ENCODE data around the gene CIRBP.

DNA sequence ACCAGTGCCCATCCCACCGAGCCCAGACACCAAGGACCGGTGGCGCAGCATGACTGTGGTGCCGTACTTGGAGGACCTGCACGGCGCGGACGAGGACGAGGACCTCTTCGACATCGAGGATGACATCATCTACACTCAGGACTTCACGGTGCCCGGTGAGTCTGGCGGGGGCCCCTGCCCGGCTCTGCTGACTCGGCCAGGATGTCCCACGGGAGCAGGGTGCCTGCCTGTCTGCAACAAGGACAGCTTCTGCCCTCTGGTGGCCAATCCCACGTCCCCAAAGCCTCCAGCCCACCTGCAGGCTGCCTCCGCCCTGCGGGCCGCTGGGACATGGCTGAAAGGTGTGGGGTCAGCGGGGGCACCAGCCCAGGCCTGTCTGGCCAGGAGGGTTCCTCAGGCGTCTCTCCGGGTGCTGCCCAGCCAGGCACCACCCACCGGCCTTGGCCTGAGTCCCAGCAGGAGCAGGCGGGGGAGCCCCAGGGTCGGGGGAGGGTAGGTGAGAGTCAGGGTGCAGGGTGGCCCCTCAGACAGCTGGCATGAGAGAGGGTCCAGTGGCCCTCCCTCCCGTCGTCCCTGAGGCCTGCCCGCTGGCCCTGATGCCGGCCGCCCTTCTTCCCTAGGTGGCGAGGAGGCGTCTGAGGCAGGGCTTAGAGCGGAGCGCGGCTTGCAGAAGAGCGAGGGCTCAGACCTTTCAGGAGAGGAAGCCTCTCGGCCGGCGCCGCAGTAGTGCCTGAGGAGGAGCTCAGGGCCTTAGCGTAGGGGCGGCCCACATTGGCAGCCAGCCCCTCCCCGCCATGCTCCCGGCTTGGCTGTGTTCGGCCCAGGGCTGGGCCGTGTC, 45.9 kb upstream of the CIRBP start:
- TF ChIP-seq, protein P1, sequence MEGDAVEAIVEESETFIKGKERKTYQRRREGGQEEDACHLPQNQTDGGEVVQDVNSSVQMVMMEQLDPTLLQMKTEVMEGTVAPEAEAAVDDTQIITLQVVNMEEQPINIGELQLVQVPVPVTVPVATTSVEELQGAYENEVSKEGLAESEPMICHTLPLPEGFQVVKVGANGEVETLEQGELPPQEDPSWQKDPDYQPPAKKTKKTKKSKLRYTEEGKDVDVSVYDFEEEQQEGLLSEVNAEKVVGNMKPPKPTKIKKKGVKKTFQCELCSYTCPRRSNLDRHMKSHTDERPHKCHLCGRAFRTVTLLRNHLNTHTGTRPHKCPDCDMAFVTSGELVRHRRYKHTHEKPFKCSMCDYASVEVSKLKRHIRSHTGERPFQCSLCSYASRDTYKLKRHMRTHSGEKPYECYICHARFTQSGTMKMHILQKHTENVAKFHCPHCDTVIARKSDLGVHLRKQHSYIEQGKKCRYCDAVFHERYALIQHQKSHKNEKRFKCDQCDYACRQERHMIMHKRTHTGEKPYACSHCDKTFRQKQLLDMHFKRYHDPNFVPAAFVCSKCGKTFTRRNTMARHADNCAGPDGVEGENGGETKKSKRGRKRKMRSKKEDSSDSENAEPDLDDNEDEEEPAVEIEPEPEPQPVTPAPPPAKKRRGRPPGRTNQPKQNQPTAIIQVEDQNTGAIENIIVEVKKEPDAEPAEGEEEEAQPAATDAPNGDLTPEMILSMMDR (IDR thresholded peaks at IDR 0.05), result peak; percentile 61
- no peak for TF ChIP-seq TAF1 (IDR thresholded peaks at IDR 0.05; ENCODE audit: borderline replicate concordance, low read depth, low read length)
- no peak for TF ChIP-seq ELF1 (IDR thresholded peaks at IDR 0.05)
- TF ChIP-seq NFIC (IDR thresholded peaks at IDR 0.05; ENCODE audit: borderline replicate concordance), result no peak
- TF ChIP-seq RAD21 (IDR thresholded peaks at IDR 0.05; ENCODE audit: low read length), result peak; percentile 39; the same call in 1 of the 2 replicates
- TF ChIP-seq JUND (IDR thresholded peaks at IDR 0.05), result no peak
- no peak for TF ChIP-seq POLR2AphosphoS5 (IDR thresholded peaks at IDR 0.05; ENCODE audit: low read depth, low read length)
- no peak for TF ChIP-seq SIN3A (IDR thresholded peaks at IDR 0.05; ENCODE audit: borderline replicate concordance, low read depth, low read length)
- TF ChIP-seq RFX5 (IDR thresholded peaks at IDR 0.05; ENCODE audit: low read length), result no peak
- no peak for TF ChIP-seq GABPA (IDR thresholded peaks at IDR 0.05; ENCODE audit: low read depth)
- no peak for TF ChIP-seq EP300 (IDR thresholded peaks at IDR 0.05; ENCODE audit: borderline replicate concordance in 1 of 2, low read depth in 1 of 2, low read length in 1 of 2)
